H1 (cell line): Measurements from ENCODE around the gene EVI5. TPM values are rescaled to one million over a fixed set of nuclear protein-coding genes. Genes with fewer than 3 reads are reported as not detected.
A peak's percentile ranks its signal among the peaks of the same experiment; 100 is the strongest.

ENCODE experiments used
- CTCF ChIA-PET: fragments of 300-600 bp; sonication (Branson Sonifier 250); formaldehyde crosslinking; loops from one replicate; lab custom pipeline; 2021; ENCODE audit not compliant: partially characterized antibody; lab: Charles Lee
- POLR2A ChIA-PET: fragments of 300-600 bp; sonication (Branson Sonifier 250); formaldehyde crosslinking; loops from one replicate; lab custom pipeline; 2021; ENCODE audit warnings: inconsistent platforms; ENCODE audit not compliant: partially characterized antibody; lab: Charles Lee
- DNase-seq, 2 experiments: peaks; one replicate each; pipeline versions ENCODE4 v3.0.0 to v3.0.0-alpha.2; 2010 to 2022; ENCODE audit warnings: low spot score in 2 of 2, low read depth in 1 of 2, mixed read lengths in 1 of 2
- FAIRE-seq: peaks from 2 replicates; lab custom pipeline; 2011; peaks lifted over from hg19 to GRCh38; lab: Jason Lieb, UNC
- H2AFZ ChIP-seq: 2 replicates; pipeline ENCODE4 v1.8.1; 2012; ENCODE audit warnings: low read length, inconsistent platforms
- H2AK5ac ChIP-seq: 2 replicates; pipeline ENCODE4 v1.6.1; 2013; ENCODE audit warnings: low read depth, low read length
- H2BK120ac ChIP-seq: replicated peaks from 2 replicates; pipeline ENCODE3; 2013; ENCODE audit warnings: low read depth, low read length, inconsistent platforms
- H2BK12ac ChIP-seq: 2 replicates; pipeline ENCODE4 v1.6.1; 2013; ENCODE audit warnings: low read depth, low read length
- H2BK15ac ChIP-seq: 2 replicates; pipeline ENCODE4 v1.6.1; 2013; ENCODE audit warnings: low read length
- H2BK20ac ChIP-seq: 2 replicates; pipeline ENCODE4 v1.6.1; 2013; ENCODE audit warnings: low read length
- H2BK5ac ChIP-seq: 2 replicates; pipeline ENCODE4 v1.6.1; 2013; ENCODE audit warnings: low read depth, low read length
- H3K14ac ChIP-seq: 2 replicates; pipeline ENCODE4 v1.6.1; 2013; ENCODE audit warnings: inconsistent platforms; ENCODE audit not compliant: insufficient read length
- H3K18ac ChIP-seq: 2 replicates; pipeline ENCODE4 v1.6.1; 2013; ENCODE audit warnings: low read length; ENCODE audit errors: extremely low read depth
- H3K23ac ChIP-seq: 2 replicates; pipeline ENCODE4 v1.6.1; 2013; ENCODE audit warnings: inconsistent platforms; ENCODE audit not compliant: insufficient read length
- H3K23me2 ChIP-seq: 2 replicates; pipeline ENCODE4 v1.6.1; 2013; ENCODE audit warnings: low read depth, low read length
- H3K27ac ChIP-seq: 2 replicates; pipeline ENCODE4 v1.6.1; 2011; ENCODE audit warnings: low read depth, low read length, inconsistent platforms
- H3K27me3 ChIP-seq, 4 experiments: replicated peaks in 1 of 4; 1 replicate in 1 of 4; 2 replicates in 3 of 4; pipeline versions ENCODE4 v1.6.1 to v1.8.1; 2011 to 2013; ENCODE audit warnings: low read length in 3 of 4, mild to moderate bottlenecking in 3 of 4, inconsistent platforms in 2 of 4, mixed read lengths in 2 of 4, moderate library complexity in 1 of 4; ENCODE audit not compliant: control insufficient read depth in 3 of 4, insufficient read depth in 3 of 4; ENCODE audit errors: extremely low read depth in 1 of 4
- H3K36me3 ChIP-seq, 4 experiments: 2 replicates each; pipeline versions ENCODE4 v1.6.1 to v1.8.1; 2011 to 2013; ENCODE audit warnings: mild to moderate bottlenecking in 4 of 4, low read length in 3 of 4, moderate library complexity in 2 of 4, control low read depth in 1 of 4, inconsistent platforms in 1 of 4; ENCODE audit not compliant: insufficient read depth in 4 of 4, control insufficient read depth in 2 of 4
- H3K4ac ChIP-seq: replicated peaks from 2 replicates; pipeline ENCODE3; 2013; ENCODE audit warnings: low read length, low read depth, mixed read lengths, inconsistent platforms; ENCODE audit not compliant: insufficient read length
- H3K4me1 ChIP-seq, 4 experiments: replicated peaks in 1 of 4; 1 replicate in 1 of 4; 2 replicates in 3 of 4; pipeline versions ENCODE4 v1.6.1 to v1.8.1; 2011 to 2013; ENCODE audit warnings: low read length in 3 of 4, inconsistent platforms in 2 of 4, mixed read lengths in 1 of 4; ENCODE audit not compliant: insufficient read depth in 4 of 4, control insufficient read depth in 3 of 4
- H3K4me2 ChIP-seq, 2 experiments: 2 replicates each; pipeline versions ENCODE4 v1.6.1 to v1.8.1; 2011 to 2013; ENCODE audit warnings: low read depth in 2 of 2, low read length in 2 of 2, control low read depth in 1 of 2, inconsistent platforms in 1 of 2, mild to moderate bottlenecking in 1 of 2; ENCODE audit not compliant: insufficient read depth in 1 of 2
- H3K4me3 ChIP-seq, 4 experiments: fragments of 200-600, 300-600 bp in 1 of 4; sonication (generic), shearing (Covaris generic), sonication (Bioruptor Twin) in 1 of 4; 2 replicates each; pipeline versions ENCODE4 v1.5.1 to v1.8.1; 2011 to 2016; ENCODE audit warnings: low read length in 4 of 4, low read depth in 3 of 4, control low read depth in 2 of 4, inconsistent platforms in 2 of 4, mild to moderate bottlenecking in 2 of 4, mixed read lengths in 1 of 4, moderate library complexity in 1 of 4; ENCODE audit not compliant: insufficient read depth in 2 of 4; ENCODE audit errors: extremely low read depth in 1 of 4
- H3K56ac ChIP-seq: replicated peaks from 2 replicates; pipeline ENCODE3; 2013; ENCODE audit warnings: low read depth, mild to moderate bottlenecking, mixed read lengths, low read length, inconsistent platforms; ENCODE audit not compliant: insufficient read length
- H3K79me1 ChIP-seq: 2 replicates; pipeline ENCODE4 v1.6.1; 2013; ENCODE audit warnings: low read depth, low read length, control low read depth
- H3K79me2 ChIP-seq, 2 experiments: 2 replicates each; pipeline versions ENCODE4 v1.6.1 to v1.8.1; 2012 to 2013; ENCODE audit warnings: low read length in 2 of 2, mild to moderate bottlenecking in 2 of 2, inconsistent platforms in 1 of 2; ENCODE audit not compliant: insufficient read depth in 2 of 2, control insufficient read depth in 1 of 2
- H3K9ac ChIP-seq, 4 experiments: replicated peaks in 1 of 4; 1 replicate in 1 of 4; 2 replicates in 3 of 4; pipeline versions ENCODE4 v1.6.1 to v1.8.1; 2011 to 2013; ENCODE audit warnings: low read depth in 3 of 4, low read length in 3 of 4, control low read depth in 2 of 4, mild to moderate bottlenecking in 2 of 4, moderate library complexity in 2 of 4, inconsistent platforms in 1 of 4; ENCODE audit errors: extremely low read depth in 1 of 4
- H3K9me3 ChIP-seq, 2 experiments: 2 replicates each; pipeline versions ENCODE4 v1.6.1 to v1.8.1; 2012 to 2013; ENCODE audit warnings: mild to moderate bottlenecking in 2 of 2, moderate library complexity in 2 of 2, control low read depth in 1 of 2, inconsistent platforms in 1 of 2, low read depth in 1 of 2, low read length in 1 of 2, mixed read lengths in 1 of 2; ENCODE audit not compliant: insufficient read depth in 2 of 2
- H4K20me1 ChIP-seq, 2 experiments: replicated peaks in 1 of 2; 2 replicates each; pipeline versions ENCODE3 to v1.8.1; 2011 to 2013; ENCODE audit warnings: inconsistent platforms in 2 of 2, low read length in 2 of 2, mild to moderate bottlenecking in 1 of 2; ENCODE audit not compliant: insufficient read depth in 2 of 2, control insufficient read depth in 1 of 2
- H4K5ac ChIP-seq: 2 replicates; pipeline ENCODE4 v1.6.1; 2013; ENCODE audit warnings: low read length, low read depth, mixed read lengths, inconsistent platforms; ENCODE audit not compliant: insufficient read length
- H4K8ac ChIP-seq: 2 replicates; pipeline ENCODE4 v1.8.0; 2013; ENCODE audit warnings: mild to moderate bottlenecking, moderate library complexity, low read length, inconsistent platforms; ENCODE audit not compliant: insufficient read depth; ENCODE audit errors: extremely low read depth
- H4K91ac ChIP-seq: replicated peaks from 2 replicates; pipeline ENCODE3; 2013; ENCODE audit warnings: low read length, mixed read lengths, inconsistent platforms; ENCODE audit not compliant: insufficient read length
- CBX5 ChIP-seq: fragments of 300-800, 300-1000 bp; sonication (generic); IDR thresholded peaks from 2 replicates; pipeline ENCODE4 v1.7.1; 2016; ENCODE audit warnings: antibody characterized with exemption, low read length, low read depth
- CEBPB ChIP-seq: IDR thresholded peaks from 2 replicates; pipeline ENCODE4 v1.6.1; 2012; ENCODE audit warnings: low read depth, low read length
- CTBP2 ChIP-seq: IDR thresholded peaks from 2 replicates; pipeline ENCODE4 v1.7.0; 2011; ENCODE audit warnings: borderline replicate concordance, mild to moderate bottlenecking, moderate library complexity, mixed read lengths, low read length; ENCODE audit not compliant: insufficient read depth, insufficient read length
- HDAC2 ChIP-seq, 2 experiments: fragments of 300-600 bp in 1 of 2; sonication (generic) in 1 of 2; IDR thresholded peaks; 2 replicates each; pipeline ENCODE4 v1.6.1; 2011 to 2012; ENCODE audit warnings: low read depth in 2 of 2, low read length in 2 of 2, mild to moderate bottlenecking in 2 of 2, moderate library complexity in 2 of 2, borderline replicate concordance in 1 of 2, inconsistent platforms in 1 of 2
- JUN ChIP-seq: IDR thresholded peaks from 2 replicates; pipeline ENCODE4 v1.6.1; 2011; ENCODE audit warnings: low read depth, mild to moderate bottlenecking, improper control_type of control experiment, low read length
- KDM5A ChIP-seq: fragments of 200-600 bp; IDR thresholded peaks from 2 replicates; pipeline ENCODE4 v1.7.1; 2012; ENCODE audit warnings: mild to moderate bottlenecking, low read length, inconsistent platforms, mixed read lengths
- MAFK ChIP-seq: IDR thresholded peaks from 2 replicates; pipeline ENCODE4 v1.6.1; 2012; ENCODE audit warnings: low read depth, mild to moderate bottlenecking, improper control_type of control experiment, low read length
- MAX ChIP-seq: IDR thresholded peaks from 2 replicates; pipeline ENCODE4 v1.6.1; 2012; ENCODE audit warnings: inconsistent platforms
- POU5F1 ChIP-seq: IDR thresholded peaks from 2 replicates; pipeline ENCODE4 v1.6.1; 2011; ENCODE audit warnings: low read depth, mild to moderate bottlenecking, low read length, moderate library complexity
- RFX5 ChIP-seq: IDR thresholded peaks from 2 replicates; pipeline ENCODE4 v1.6.1; 2011; ENCODE audit warnings: low read depth, low read length, improper control_type of control experiment, borderline replicate concordance
- SAP30 ChIP-seq: fragments of 300-600 bp; sonication (generic); IDR thresholded peaks from 2 replicates; pipeline ENCODE4 v1.7.1; 2012; ENCODE audit warnings: low read length, moderate library complexity, mild to moderate bottlenecking, inconsistent platforms; ENCODE audit not compliant: insufficient read depth, insufficient replicate concordance
- SIN3A ChIP-seq, 2 experiments: IDR thresholded peaks in 1 of 2; conservative IDR thresholded peaks in 1 of 2; 2 replicates each; pipeline ENCODE4 v1.6.1; 2011 to 2012; ENCODE audit warnings: low read length in 2 of 2, improper control_type of control experiment in 1 of 2, low read depth in 1 of 2, mild to moderate bottlenecking in 1 of 2
- SIRT6 ChIP-seq: IDR thresholded peaks from one replicate; pipeline ENCODE4 v1.7.1; 2012; ENCODE audit warnings: low read length, inconsistent platforms
- SP4 ChIP-seq: IDR thresholded peaks from 2 replicates; pipeline ENCODE4 v1.6.1; 2012; ENCODE audit warnings: low read length, inconsistent platforms
- WGBS, 2 experiments: shearing (Covaris generic) in 1 of 2; methylation state at CpG; one replicate each; pipeline versions ENCODE4 v1.1.6 to v1.1.7; 2013 to 2015; ENCODE audit warnings: low lambda C conversion rate in 2 of 2, mixed read lengths in 2 of 2, inconsistent platforms in 1 of 2, low coverage in 1 of 2, missing lambda C conversion rate in 1 of 2; ENCODE audit not compliant: insufficient replicate concordance in 2 of 2, insufficient coverage in 1 of 2, insufficient read length in 1 of 2; ENCODE audit errors: extremely low coverage in 1 of 2, missing lambda C conversion rate in 1 of 2; 5-methylcytosine and 5-hydroxymethylcytosine counted together
- polyA plus RNA-seq, 7 experiments: library from polyadenylated mRNA; depleted of rRNA in 3 of 7; stranded (reverse) in 5 of 7; unstranded in 2 of 7; fragments of >200 nt in 5 of 7; fragments of 200-250 nt in 2 of 7; gene quantifications; 1 replicate in 5 of 7; 2 replicates in 1 of 7; 4 replicates in 1 of 7; pipeline versions ENCODE4 v1.2.1 to v1.2.3, GENCODE V29; 2011 to 2013; ENCODE audit warnings: missing spikeins in 2 of 7, mixed read lengths in 2 of 7
- total RNA-seq: library from RNA; stranded (reverse); fragmentation: NEBNext Ultra II Directional; extraction: Animal tissue kit (Norgen Biotek cat#: 25700); gene quantifications from 2 replicates; pipeline ENCODE4 v1.2.1, GENCODE V29; 2021

Gene EVI5
- total and polyA plus RNA-seq, 2 of the 8 experiments (the other 6 are each of a cell fraction or from before 2014, with no cell fraction given): 1.7 to 13.7 TPM

DNA sequence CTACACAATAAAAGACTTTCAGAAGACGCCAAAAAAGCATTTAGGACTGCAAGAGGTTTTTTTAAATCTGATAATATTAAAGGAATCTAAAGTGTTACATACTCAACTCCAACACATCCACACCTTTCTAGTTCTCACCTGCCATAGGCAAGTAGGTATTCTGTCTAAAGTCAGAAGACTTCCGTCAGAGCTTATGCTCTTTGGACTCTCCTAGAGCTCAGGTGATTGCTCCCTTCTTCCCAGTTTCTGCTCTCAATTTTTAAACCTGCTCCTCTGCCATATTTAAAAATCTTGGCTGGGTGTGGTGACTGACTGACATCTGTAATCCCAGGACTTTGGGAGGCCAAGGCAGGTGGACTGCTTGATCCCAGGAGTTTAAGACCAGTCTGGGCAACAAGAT lies 16.6 kb downstream of the EVI5 start:
- peak overlapping the region; percentile 46 for H3K56ac ChIP-seq
- H3K18ac ChIP-seq: no peak overlapping the region
- no peak overlapping the region for H2AFZ ChIP-seq
- FAIRE-seq: no peak
- ChIA-PET CTCF (interaction anchor here (1.1 to 1.8 kb wide), 5 partner anchors 15 to 50 kb away, joined by 3 to 5 read pairs (median 3); no protein-coding TSS in a partner anchor), POLR2A (no interaction called here)
- H2BK20ac ChIP-seq: no peak overlapping the region
- H2AK5ac ChIP-seq: no peak overlapping the region
- no peaks in the 10 kb centered on the region; the same call in 1 of the 2 replicates for H3K79me1 ChIP-seq
- H2BK15ac ChIP-seq: no peak overlapping the region
- no peak overlapping the region for H3K4me2 ChIP-seq
- H3K79me2 ChIP-seq: peaks cover 0 to 3% of the 10 kb centered on the region in 2 experiments; a peak in 2 of 4 replicates
- H4K8ac ChIP-seq: no peak overlapping the region
- no peak overlapping the region for H3K4ac ChIP-seq
- no peak overlapping the region for H3K9ac ChIP-seq
- H3K14ac ChIP-seq: no peak overlapping the region
- H2BK12ac ChIP-seq: no peak overlapping the region
- WGBS, 2 experiments: 94% methylated on average over 2 of the region's 2 CpGs; no CpG with 5 or more reads in 1 of the 2 experiments
- H3K9me3 ChIP-seq: no peaks in the 10 kb centered on the region
- H3K27ac ChIP-seq: no peak overlapping the region
- H3K4me1 ChIP-seq: no peaks in the 10 kb centered on the region
- H2BK120ac ChIP-seq: no peak overlapping the region
- H3K27me3 ChIP-seq: no peaks in the 10 kb centered on the region
- no peak overlapping the region for H4K91ac ChIP-seq
- no peak for TF ChIP-seq KDM5A
- no peak for TF ChIP-seq SIRT6
- no peak for TF ChIP-seq MAFK
- TF ChIP-seq HDAC2 (IDR thresholded peaks at IDR 0.05; ENCODE audit: borderline replicate concordance in 1 of 2, low read depth in 2 of 2, low read length in 2 of 2): no peak
- no peak for TF ChIP-seq POU5F1
- no peak for TF ChIP-seq SIN3A (conservative IDR thresholded peaks at IDR 0.05 in 1 of 2, IDR thresholded peaks at IDR 0.05 in 1 of 2; ENCODE audit: low read depth in 1 of 2, low read length in 2 of 2)
- no peak for TF ChIP-seq SP4
- TF ChIP-seq CBX5: no peak
- no peak for TF ChIP-seq JUN
- TF ChIP-seq SAP30: no peak
- no peak for TF ChIP-seq MAX
- TF ChIP-seq CEBPB: no peak
- no peak for TF ChIP-seq RFX5
- TF ChIP-seq CTBP2: no peak
- H4K20me1 ChIP-seq: peaks cover 0 to 2% of the 10 kb centered on the region in 2 experiments
- no peak overlapping the region for H3K4me3 ChIP-seq
- H3K23ac ChIP-seq: no peak overlapping the region
- no peak overlapping the region for H4K5ac ChIP-seq
- no peaks in the 10 kb centered on the region; the same call in 1 of the 2 replicates for H3K23me2 ChIP-seq
- no peak overlapping the region for H2BK5ac ChIP-seq
- no peak for DNase-seq
- H3K36me3 ChIP-seq: no peaks in the 10 kb centered on the region
